HCT116 (cell line): ENCODE data around the gene FAF2. TPM values are rescaled to one million over a fixed set of nuclear protein-coding genes. Genes with fewer than 3 reads are reported as not detected.

Experiments
- ATAC-seq: fragments of 200-7000 bp; cut with Tn5 transposase; 2 replicates; pipeline ENCODE4 v1.9.1; 2020; ENCODE audit warnings: mild to moderate bottlenecking, moderate library complexity
- BruUV-seq: library from RNA; stranded (reverse); fragments of 400-500 nt; replicated peaks from 2 replicates; lab custom pipeline; 2021; lab: Mats Ljungman, UMichigan
- CTCF ChIA-PET: fragments of 300-600 bp; sonication (Branson Sonifier 250); formaldehyde crosslinking; loops from one replicate; lab custom pipeline; 2021; ENCODE audit warnings: antibody characterized with exemption; lab: Charles Lee
- POLR2A ChIA-PET: fragments of 300-600, 350-600 bp; sonication (Branson Sonifier 250); formaldehyde crosslinking; loops from one replicate; lab custom pipeline; 2021; ENCODE audit warnings: antibody characterized with exemption; lab: Charles Lee
- RAD21 ChIA-PET, 2 experiments: fragments of 300-600 bp; sonication (Branson Sonifier 250); formaldehyde crosslinking; loops; one replicate each; lab custom pipeline; 2023; ENCODE audit warnings: low total read pairs in 2 of 2; ENCODE audit not compliant: uncharacterized antibody in 2 of 2, unreplicated experiment in 2 of 2, low non-redundant PET in 1 of 2; lab: Charles Lee
- DNase-seq: peaks from one replicate; pipeline ENCODE4 v3.0.0-alpha.2; 2010; ENCODE audit warnings: low read depth, low spot score
- H2AFZ ChIP-seq: fragments of 200-600 bp; shearing (Covaris generic), sonication (generic); 2 replicates; pipeline ENCODE4 v1.6.1; 2017; ENCODE audit warnings: low read depth, mixed run types, mixed read lengths, antibody characterized with exemption, low read length; ENCODE audit not compliant: poor library complexity, severe bottlenecking
- H3K27ac ChIP-seq: 2 replicates; pipeline ENCODE4 v1.5.1; 2012; ENCODE audit warnings: low read depth, low read length
- H3K27me3 ChIP-seq: fragments of 200-600 bp; sonication (generic); 2 replicates; pipeline ENCODE4 v1.6.1; 2016; ENCODE audit warnings: mixed run types, low read length, mixed read lengths; ENCODE audit not compliant: insufficient read depth
- H3K36me3 ChIP-seq, 2 experiments: fragments of 200-500 bp in 1 of 2; fragments of 200-600 bp in 1 of 2; sonication (Bioruptor generic) in 1 of 2; sonication (generic) in 1 of 2; 2 replicates each; pipeline versions ENCODE4 v1.5.1 to v1.6.1; 2014 to 2016; ENCODE audit warnings: low read length in 2 of 2, inconsistent platforms in 1 of 2, mixed read lengths in 1 of 2, mixed run types in 1 of 2; ENCODE audit not compliant: insufficient read depth in 2 of 2, control insufficient read depth in 1 of 2
- H3K4me1 ChIP-seq, 2 experiments: fragments of 200-600 bp in 1 of 2; sonication (generic) in 1 of 2; 2 replicates each; pipeline versions ENCODE4 v1.5.1 to v1.6.1; 2012 to 2017; ENCODE audit warnings: low read length in 2 of 2, inconsistent platforms in 1 of 2, mild to moderate bottlenecking in 1 of 2, mixed read lengths in 1 of 2, mixed run types in 1 of 2, moderate library complexity in 1 of 2; ENCODE audit not compliant: insufficient read depth in 2 of 2, control insufficient read depth in 1 of 2
- H3K4me2 ChIP-seq: fragments of 200-600 bp; sonication (generic); 2 replicates; pipeline ENCODE4 v1.6.1; 2017; ENCODE audit warnings: mixed run types, low read length, mixed read lengths
- H3K4me3 ChIP-seq, 2 experiments: fragments of 200-600 bp in 1 of 2; sonication (generic) in 1 of 2; replicated peaks in 1 of 2; 2 replicates each; pipeline ENCODE4 v1.5.1; 2011 to 2016; ENCODE audit warnings: low read length in 2 of 2, control low read depth in 1 of 2, low read depth in 1 of 2, mild to moderate bottlenecking in 1 of 2, mixed read lengths in 1 of 2, mixed run types in 1 of 2
- H3K79me2 ChIP-seq: fragments of 200-600 bp; sonication (generic); 2 replicates; pipeline ENCODE4 v1.6.1; 2017; ENCODE audit warnings: mild to moderate bottlenecking, mixed run types, low read length, moderate library complexity, mixed read lengths; ENCODE audit not compliant: insufficient read depth
- H3K9ac ChIP-seq: fragments of 200-600 bp; sonication (generic); 2 replicates; pipeline ENCODE4 v1.6.1; 2016; ENCODE audit warnings: low read length, mixed read lengths
- H3K9me2 ChIP-seq: fragments of 200-600 bp; sonication (generic), shearing (Covaris generic); 2 replicates; pipeline ENCODE4 v1.6.1; 2017; ENCODE audit warnings: mixed run types, mild to moderate bottlenecking, moderate library complexity; ENCODE audit not compliant: insufficient read depth
- H3K9me3 ChIP-seq, 2 experiments: fragments of 200-500 bp in 1 of 2; fragments of 200-600 bp in 1 of 2; sonication (Bioruptor generic) in 1 of 2; sonication (generic) in 1 of 2; 2 replicates each; pipeline ENCODE4 v1.6.1; 2014 to 2017; ENCODE audit warnings: low read length in 2 of 2, mixed read lengths in 2 of 2, inconsistent platforms in 1 of 2, low read depth in 1 of 2, mild to moderate bottlenecking in 1 of 2, mixed run types in 1 of 2, moderate library complexity in 1 of 2; ENCODE audit not compliant: control insufficient read depth in 1 of 2, insufficient read depth in 1 of 2
- H4K20me1 ChIP-seq: fragments of 200-600 bp; sonication (generic), shearing (Covaris generic); 2 replicates; pipeline ENCODE4 v1.6.1; 2017; ENCODE audit warnings: mixed run types, mild to moderate bottlenecking, moderate library complexity; ENCODE audit not compliant: insufficient read depth
- EZH2 ChIP-seq: fragments of 200-600 bp; sonication (generic); IDR thresholded peaks from 2 replicates; pipeline ENCODE4 v1.6.1; 2017; ENCODE audit warnings: antibody characterized with exemption, mixed run types
- POLR2A ChIP-seq: IDR thresholded peaks from 2 replicates; pipeline ENCODE4 v1.7.0; 2011; ENCODE audit warnings: borderline replicate concordance; ENCODE audit not compliant: insufficient read depth, insufficient read length; ENCODE audit errors: extremely low read depth
- REST ChIP-seq: IDR thresholded peaks from 2 replicates; pipeline ENCODE4 v1.6.1; 2012; ENCODE audit warnings: low read depth
- ZFX ChIP-seq: fragments of 450-650 bp; IDR thresholded peaks from 2 replicates; pipeline ENCODE4 v1.6.1; 2017
- intact Hi-C: fragments of 100-400 bp; cut with micrococcal nuclease; formaldehyde crosslinking; loops from 2 replicates; pipeline ENCODE4 v1.10.0; 2022
- total RNA-seq: library from RNA; stranded (reverse); gene quantifications from one replicate; pipeline ENCODE4 v1.2.1, GENCODE V29; 2021; ENCODE audit not compliant: unreplicated experiment

FAF2 gene
- total RNA-seq, 1 experiment from 2014 or later: 51.9 TPM

- TF ChIP-seq POLR2A (peak; percentile 9), ZFX (peak; percentile 82; the same call in 1 of the 2 replicates), REST (no peak), EZH2 (no peak)
- TF ChIP-seq, all 23 proteins: peak for 2
- Histone ChIP-seq H3K36me3 (no peaks in the 10 kb centered on the region), H3K9me2 (no peaks in the 10 kb centered on the region), H3K27me3 (no peaks in the 10 kb centered on the region), H3K4me3 (peak overlapping the region; percentile 65 to 89), H3K9ac (peak overlapping the region; percentile 90), H3K4me2 (peak overlapping the region; percentile 99), H3K79me2 (no peaks in the 10 kb centered on the region), H3K27ac (peak overlapping the region; percentile 92), H2AFZ (no peak overlapping the region), H3K9me3 (no peaks in the 10 kb centered on the region), H3K4me1 (peaks cover 39 to 68% of the 10 kb centered on the region in 2 experiments), H4K20me1 (no peaks in the 10 kb centered on the region)
- intact Hi-C loops: loop anchor here (5.0 kb wide), 1 partner anchor 731 kb away; no protein-coding TSS in a partner anchor
- ChIA-PET CTCF (interaction anchor here (0.8 to 1.0 kb wide), 2 partner anchors 126 to 128 kb away, joined by 4 read pairs; partner anchors contain the start of gene CLTB), RAD21 (no interaction called here), POLR2A (interaction anchor here (0.5 to 0.6 kb wide), 3 partner anchors 42 to 284 kb away, joined by 3 to 4 read pairs (median 3); no protein-coding TSS in a partner anchor)
- ATAC-seq: peak; percentile 69
- BruUV-seq: no TSS peak
- no peak for DNase-seq
Observed at GRCh38 chr5:176542596-176543427, 94.6 kb downstream of the FAF2 start.
